Measurements from ENCODE around the gene SEC22C.

Gene SEC22C

GRCh38 chr3:42500909-42501308 lies 80.9 kb downstream of the SEC22C start:
- H3K4me3 ChIP-seq (ENCODE audit: insufficient read depth, low read depth, low read length), result peak overlapping the region; percentile 46
- 9 to 15% methylated on average over 4 of the region's 4 CpGs for WGBS, 2 experiments
- H3K9me3 ChIP-seq (ENCODE audit: control insufficient read depth, low read length), result no peaks in the 10 kb centered on the region
- H3K36me3 ChIP-seq (ENCODE audit: control insufficient read depth, insufficient read depth, low read length), result no peaks in the 10 kb centered on the region
- peaks cover 18% of the 10 kb centered on the region for H3K4me1 ChIP-seq (ENCODE audit: control insufficient read depth, insufficient read depth, low read length)
- peaks cover 65% of the 10 kb centered on the region for H3K27me3 ChIP-seq (ENCODE audit: control insufficient read depth, insufficient read depth, low read length, poor library complexity, severe bottlenecking)
- no peak overlapping the region for H3K27ac ChIP-seq (ENCODE audit: insufficient read depth, low read depth, low read length, poor library complexity, severe bottlenecking)

- 65 to 72% methylated on average over 2 of the region's 2 CpGs for WGBS, 2 experiments
- peaks cover 65% of the 10 kb centered on the region for H3K27me3 ChIP-seq (ENCODE audit: control insufficient read depth, insufficient read depth, low read length, poor library complexity, severe bottlenecking)
Measured at GRCh38 chr3:42500091-42500490, 81.7 kb downstream of the SEC22C start.

GRCh38 chr3:42499478-42499871 lies 82.3 kb downstream of the SEC22C start:
- Histone ChIP-seq H3K9me3 (ENCODE audit: control insufficient read depth, low read length) (no peaks in the 10 kb centered on the region), H3K36me3 (ENCODE audit: control insufficient read depth, insufficient read depth, low read length) (no peaks in the 10 kb centered on the region), H3K27ac (ENCODE audit: insufficient read depth, low read depth, low read length, poor library complexity, severe bottlenecking) (no peak overlapping the region), H3K4me1 (ENCODE audit: control insufficient read depth, insufficient read depth, low read length) (peaks cover 18% of the 10 kb centered on the region), H3K4me3 (ENCODE audit: insufficient read depth, low read depth, low read length) (no peak overlapping the region), H3K27me3 (ENCODE audit: control insufficient read depth, insufficient read depth, low read length, poor library complexity, severe bottlenecking) (peaks cover 65% of the 10 kb centered on the region)
- WGBS, 2 experiments, result 88 to 91% methylated on average over 3 of the region's 3 CpGs

More at GRCh38 chr3:42500091-42500490, 81.7 kb downstream of the SEC22C start:
- Histone ChIP-seq H3K4me1 (ENCODE audit: control insufficient read depth, insufficient read depth, low read length) (peaks cover 18% of the 10 kb centered on the region), H3K27ac (ENCODE audit: insufficient read depth, low read depth, low read length, poor library complexity, severe bottlenecking) (no peak overlapping the region), H3K9me3 (ENCODE audit: control insufficient read depth, low read length) (no peaks in the 10 kb centered on the region), H3K36me3 (ENCODE audit: control insufficient read depth, insufficient read depth, low read length) (no peaks in the 10 kb centered on the region), H3K4me3 (ENCODE audit: insufficient read depth, low read depth, low read length) (no peak overlapping the region)

GRCh38 chr3:42498791-42499477 lies 82.8 kb downstream of the SEC22C start:
- no peaks in the 10 kb centered on the region for H3K9me3 ChIP-seq (ENCODE audit: control insufficient read depth, low read length)
- H3K4me1 ChIP-seq (ENCODE audit: control insufficient read depth, insufficient read depth, low read length), result peaks cover 18% of the 10 kb centered on the region
- peaks cover 62% of the 10 kb centered on the region for H3K27me3 ChIP-seq (ENCODE audit: control insufficient read depth, insufficient read depth, low read length, poor library complexity, severe bottlenecking)
- H3K27ac ChIP-seq (ENCODE audit: insufficient read depth, low read depth, low read length, poor library complexity, severe bottlenecking), result no peak overlapping the region
- no peak overlapping the region for H3K4me3 ChIP-seq (ENCODE audit: insufficient read depth, low read depth, low read length)
- 93% methylated on average over 13 of the region's 13 CpGs for WGBS, 2 experiments
- H3K36me3 ChIP-seq (ENCODE audit: control insufficient read depth, insufficient read depth, low read length), result no peaks in the 10 kb centered on the region

- Histone ChIP-seq H3K4me1 (ENCODE audit: control insufficient read depth, insufficient read depth, low read length) (peaks cover 18% of the 10 kb centered on the region), H3K9me3 (ENCODE audit: control insufficient read depth, low read length) (no peaks in the 10 kb centered on the region), H3K27ac (ENCODE audit: insufficient read depth, low read depth, low read length, poor library complexity, severe bottlenecking) (no peak overlapping the region), H3K4me3 (ENCODE audit: insufficient read depth, low read depth, low read length) (no peak overlapping the region), H3K27me3 (ENCODE audit: control insufficient read depth, insufficient read depth, low read length, poor library complexity, severe bottlenecking) (peaks cover 53% of the 10 kb centered on the region), H3K36me3 (ENCODE audit: control insufficient read depth, insufficient read depth, low read length) (no peaks in the 10 kb centered on the region)
- 60 to 67% methylated on average over 1 of the region's 1 CpG for WGBS, 2 experiments
Measured at GRCh38 chr3:42498034-42498433, 83.7 kb downstream of the SEC22C start.

All from ectodermal cell (in vitro differentiated cells).